ENCODE data around the gene RPS16.

RPS16 gene

DNA sequence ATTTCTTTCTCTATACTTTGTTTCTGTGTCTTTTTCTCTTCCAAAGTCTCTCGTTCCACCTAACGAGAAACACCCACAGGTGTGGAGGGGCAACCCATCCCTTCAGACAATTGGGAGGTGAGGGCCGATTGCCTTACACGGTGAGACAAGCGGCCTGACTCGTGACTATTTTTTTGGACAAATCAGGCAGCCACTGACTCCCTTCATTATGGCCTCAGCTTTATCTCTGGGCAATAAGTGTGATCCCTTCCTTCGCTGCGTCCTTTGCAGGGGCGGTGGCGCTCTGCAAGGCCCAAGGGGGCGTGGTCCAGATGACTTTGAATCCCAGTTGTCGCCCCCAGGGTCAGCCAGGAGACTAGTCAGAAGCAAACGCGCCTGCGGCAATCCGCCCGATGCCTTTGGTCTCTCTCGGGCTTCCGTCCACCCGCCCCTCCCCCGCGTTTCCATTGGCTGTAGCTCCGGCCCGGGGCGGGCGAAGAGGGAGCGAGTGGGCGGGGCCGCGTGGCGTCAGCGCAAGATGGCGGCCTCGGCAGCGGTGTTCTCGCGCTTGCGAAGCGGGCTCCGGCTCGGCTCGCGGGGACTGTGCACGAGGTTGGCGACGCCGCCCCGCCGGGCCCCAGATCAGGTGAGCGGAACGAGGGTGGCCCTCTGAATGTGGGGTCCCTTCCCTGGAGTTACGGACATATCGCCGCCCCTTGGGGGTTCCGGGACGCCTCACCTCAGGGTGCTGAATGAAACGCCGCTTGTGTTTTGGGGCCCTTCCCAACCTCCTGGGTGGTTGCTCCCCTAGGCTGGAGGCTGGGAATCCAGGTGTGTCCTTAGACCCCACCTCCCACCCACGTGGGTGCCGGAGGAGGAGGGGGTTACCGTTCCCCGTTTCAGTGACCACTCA, 44.8 kb upstream of the RPS16 start, which contains the start of gene TIMM50 (continued):
- TF ChIP-seq ZNF76 (tag by site-specific recombination; IDR thresholded peaks at IDR 0.05; ENCODE audit: borderline replicate concordance, low read depth) (peak; percentile 55; the same call in 1 of the 2 replicates), ZNF366 (tag by site-specific recombination; conservative IDR thresholded peaks at IDR 0.05) (peak; percentile 91), MYNN (tag by site-specific recombination; IDR thresholded peaks at IDR 0.05; ENCODE audit: borderline replicate concordance) (no peak), ZFP69B (tag by site-specific recombination; IDR thresholded peaks at IDR 0.05) (peak; percentile 84), ZNF521 (tag by site-specific recombination; IDR thresholded peaks at IDR 0.05) (no peak), ZNF311 (tag by site-specific recombination; IDR thresholded peaks at IDR 0.05; ENCODE audit: borderline replicate concordance) (no peak), ZNF2 (tag by site-specific recombination; IDR thresholded peaks at IDR 0.05) (peak; percentile 64), PRDM1 (tag by site-specific recombination; IDR thresholded peaks at IDR 0.05) (no peak), GLIS2 (tag by site-specific recombination; IDR thresholded peaks at IDR 0.05) (peak; percentile 85), ZNF768 (tag by site-specific recombination; IDR thresholded peaks at IDR 0.05) (no peak), ZFP37 (tag by site-specific recombination; IDR thresholded peaks at IDR 0.05) (peak; percentile 97), ZBTB1 (tag by site-specific recombination; IDR thresholded peaks at IDR 0.05) (no peak; the same call in 1 of the 2 replicates), ZSCAN16 (tag by site-specific recombination; IDR thresholded peaks at IDR 0.05) (no peak; the same call in none of the 2 replicates), KLF1 (tag by site-specific recombination; IDR thresholded peaks at IDR 0.05) (peak; percentile 98), ZSCAN23 (tag by site-specific recombination; IDR thresholded peaks at IDR 0.05) (no peak), YY1 (tag by site-specific recombination; IDR thresholded peaks at IDR 0.05) (peak; percentile 97; the same call in 1 of the 2 replicates), ZNF266 (tag by site-specific recombination; IDR thresholded peaks at IDR 0.05; ENCODE audit: low read depth) (no peak), ZNF19 (tag by site-specific recombination; IDR thresholded peaks at IDR 0.05; ENCODE audit: low read depth) (0 out of 2 replicates have a peak, but pooled peaks have one; percentile 24), ZNF114 (tag by site-specific recombination; IDR thresholded peaks at IDR 0.05) (no peak)
- TF ChIP-seq, protein P1, sequence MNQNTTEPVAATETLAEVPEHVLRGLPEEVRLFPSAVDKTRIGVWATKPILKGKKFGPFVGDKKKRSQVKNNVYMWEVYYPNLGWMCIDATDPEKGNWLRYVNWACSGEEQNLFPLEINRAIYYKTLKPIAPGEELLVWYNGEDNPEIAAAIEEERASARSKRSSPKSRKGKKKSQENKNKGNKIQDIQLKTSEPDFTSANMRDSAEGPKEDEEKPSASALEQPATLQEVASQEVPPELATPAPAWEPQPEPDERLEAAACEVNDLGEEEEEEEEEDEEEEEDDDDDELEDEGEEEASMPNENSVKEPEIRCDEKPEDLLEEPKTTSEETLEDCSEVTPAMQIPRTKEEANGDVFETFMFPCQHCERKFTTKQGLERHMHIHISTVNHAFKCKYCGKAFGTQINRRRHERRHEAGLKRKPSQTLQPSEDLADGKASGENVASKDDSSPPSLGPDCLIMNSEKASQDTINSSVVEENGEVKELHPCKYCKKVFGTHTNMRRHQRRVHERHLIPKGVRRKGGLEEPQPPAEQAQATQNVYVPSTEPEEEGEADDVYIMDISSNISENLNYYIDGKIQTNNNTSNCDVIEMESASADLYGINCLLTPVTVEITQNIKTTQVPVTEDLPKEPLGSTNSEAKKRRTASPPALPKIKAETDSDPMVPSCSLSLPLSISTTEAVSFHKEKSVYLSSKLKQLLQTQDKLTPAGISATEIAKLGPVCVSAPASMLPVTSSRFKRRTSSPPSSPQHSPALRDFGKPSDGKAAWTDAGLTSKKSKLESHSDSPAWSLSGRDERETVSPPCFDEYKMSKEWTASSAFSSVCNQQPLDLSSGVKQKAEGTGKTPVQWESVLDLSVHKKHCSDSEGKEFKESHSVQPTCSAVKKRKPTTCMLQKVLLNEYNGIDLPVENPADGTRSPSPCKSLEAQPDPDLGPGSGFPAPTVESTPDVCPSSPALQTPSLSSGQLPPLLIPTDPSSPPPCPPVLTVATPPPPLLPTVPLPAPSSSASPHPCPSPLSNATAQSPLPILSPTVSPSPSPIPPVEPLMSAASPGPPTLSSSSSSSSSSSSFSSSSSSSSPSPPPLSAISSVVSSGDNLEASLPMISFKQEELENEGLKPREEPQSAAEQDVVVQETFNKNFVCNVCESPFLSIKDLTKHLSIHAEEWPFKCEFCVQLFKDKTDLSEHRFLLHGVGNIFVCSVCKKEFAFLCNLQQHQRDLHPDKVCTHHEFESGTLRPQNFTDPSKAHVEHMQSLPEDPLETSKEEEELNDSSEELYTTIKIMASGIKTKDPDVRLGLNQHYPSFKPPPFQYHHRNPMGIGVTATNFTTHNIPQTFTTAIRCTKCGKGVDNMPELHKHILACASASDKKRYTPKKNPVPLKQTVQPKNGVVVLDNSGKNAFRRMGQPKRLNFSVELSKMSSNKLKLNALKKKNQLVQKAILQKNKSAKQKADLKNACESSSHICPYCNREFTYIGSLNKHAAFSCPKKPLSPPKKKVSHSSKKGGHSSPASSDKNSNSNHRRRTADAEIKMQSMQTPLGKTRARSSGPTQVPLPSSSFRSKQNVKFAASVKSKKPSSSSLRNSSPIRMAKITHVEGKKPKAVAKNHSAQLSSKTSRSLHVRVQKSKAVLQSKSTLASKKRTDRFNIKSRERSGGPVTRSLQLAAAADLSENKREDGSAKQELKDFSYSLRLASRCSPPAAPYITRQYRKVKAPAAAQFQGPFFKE (tag by site-specific recombination; IDR thresholded peaks at IDR 0.05; ENCODE audit: borderline replicate concordance): no peak
- TF ChIP-seq, protein P2, sequence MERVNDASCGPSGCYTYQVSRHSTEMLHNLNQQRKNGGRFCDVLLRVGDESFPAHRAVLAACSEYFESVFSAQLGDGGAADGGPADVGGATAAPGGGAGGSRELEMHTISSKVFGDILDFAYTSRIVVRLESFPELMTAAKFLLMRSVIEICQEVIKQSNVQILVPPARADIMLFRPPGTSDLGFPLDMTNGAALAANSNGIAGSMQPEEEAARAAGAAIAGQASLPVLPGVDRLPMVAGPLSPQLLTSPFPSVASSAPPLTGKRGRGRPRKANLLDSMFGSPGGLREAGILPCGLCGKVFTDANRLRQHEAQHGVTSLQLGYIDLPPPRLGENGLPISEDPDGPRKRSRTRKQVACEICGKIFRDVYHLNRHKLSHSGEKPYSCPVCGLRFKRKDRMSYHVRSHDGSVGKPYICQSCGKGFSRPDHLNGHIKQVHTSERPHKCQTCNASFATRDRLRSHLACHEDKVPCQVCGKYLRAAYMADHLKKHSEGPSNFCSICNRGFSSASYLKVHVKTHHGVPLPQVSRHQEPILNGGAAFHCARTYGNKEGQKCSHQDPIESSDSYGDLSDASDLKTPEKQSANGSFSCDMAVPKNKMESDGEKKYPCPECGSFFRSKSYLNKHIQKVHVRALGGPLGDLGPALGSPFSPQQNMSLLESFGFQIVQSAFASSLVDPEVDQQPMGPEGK (tag by site-specific recombination; IDR thresholded peaks at IDR 0.05): peak; percentile 99
- TF ChIP-seq, protein P3, sequence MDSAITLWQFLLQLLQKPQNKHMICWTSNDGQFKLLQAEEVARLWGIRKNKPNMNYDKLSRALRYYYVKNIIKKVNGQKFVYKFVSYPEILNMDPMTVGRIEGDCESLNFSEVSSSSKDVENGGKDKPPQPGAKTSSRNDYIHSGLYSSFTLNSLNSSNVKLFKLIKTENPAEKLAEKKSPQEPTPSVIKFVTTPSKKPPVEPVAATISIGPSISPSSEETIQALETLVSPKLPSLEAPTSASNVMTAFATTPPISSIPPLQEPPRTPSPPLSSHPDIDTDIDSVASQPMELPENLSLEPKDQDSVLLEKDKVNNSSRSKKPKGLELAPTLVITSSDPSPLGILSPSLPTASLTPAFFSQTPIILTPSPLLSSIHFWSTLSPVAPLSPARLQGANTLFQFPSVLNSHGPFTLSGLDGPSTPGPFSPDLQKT (IDR thresholded peaks at IDR 0.05; ENCODE audit: borderline replicate concordance, low read depth, low read length): no peak
- TF ChIP-seq, protein P4, sequence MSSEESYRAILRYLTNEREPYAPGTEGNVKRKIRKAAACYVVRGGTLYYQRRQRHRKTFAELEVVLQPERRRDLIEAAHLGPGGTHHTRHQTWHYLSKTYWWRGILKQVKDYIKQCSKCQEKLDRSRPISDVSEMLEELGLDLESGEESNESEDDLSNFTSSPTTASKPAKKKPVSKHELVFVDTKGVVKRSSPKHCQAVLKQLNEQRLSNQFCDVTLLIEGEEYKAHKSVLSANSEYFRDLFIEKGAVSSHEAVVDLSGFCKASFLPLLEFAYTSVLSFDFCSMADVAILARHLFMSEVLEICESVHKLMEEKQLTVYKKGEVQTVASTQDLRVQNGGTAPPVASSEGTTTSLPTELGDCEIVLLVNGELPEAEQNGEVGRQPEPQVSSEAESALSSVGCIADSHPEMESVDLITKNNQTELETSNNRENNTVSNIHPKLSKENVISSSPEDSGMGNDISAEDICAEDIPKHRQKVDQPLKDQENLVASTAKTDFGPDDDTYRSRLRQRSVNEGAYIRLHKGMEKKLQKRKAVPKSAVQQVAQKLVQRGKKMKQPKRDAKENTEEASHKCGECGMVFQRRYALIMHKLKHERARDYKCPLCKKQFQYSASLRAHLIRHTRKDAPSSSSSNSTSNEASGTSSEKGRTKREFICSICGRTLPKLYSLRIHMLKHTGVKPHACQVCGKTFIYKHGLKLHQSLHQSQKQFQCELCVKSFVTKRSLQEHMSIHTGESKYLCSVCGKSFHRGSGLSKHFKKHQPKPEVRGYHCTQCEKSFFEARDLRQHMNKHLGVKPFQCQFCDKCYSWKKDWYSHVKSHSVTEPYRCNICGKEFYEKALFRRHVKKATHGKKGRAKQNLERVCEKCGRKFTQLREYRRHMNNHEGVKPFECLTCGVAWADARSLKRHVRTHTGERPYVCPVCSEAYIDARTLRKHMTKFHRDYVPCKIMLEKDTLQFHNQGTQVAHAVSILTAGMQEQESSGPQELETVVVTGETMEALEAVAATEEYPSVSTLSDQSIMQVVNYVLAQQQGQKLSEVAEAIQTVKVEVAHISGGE (tag by site-specific recombination; conservative IDR thresholded peaks at IDR 0.05; ENCODE audit: low read depth): no peak; the same call in none of the 2 replicates
- TF ChIP-seq, protein P5, sequence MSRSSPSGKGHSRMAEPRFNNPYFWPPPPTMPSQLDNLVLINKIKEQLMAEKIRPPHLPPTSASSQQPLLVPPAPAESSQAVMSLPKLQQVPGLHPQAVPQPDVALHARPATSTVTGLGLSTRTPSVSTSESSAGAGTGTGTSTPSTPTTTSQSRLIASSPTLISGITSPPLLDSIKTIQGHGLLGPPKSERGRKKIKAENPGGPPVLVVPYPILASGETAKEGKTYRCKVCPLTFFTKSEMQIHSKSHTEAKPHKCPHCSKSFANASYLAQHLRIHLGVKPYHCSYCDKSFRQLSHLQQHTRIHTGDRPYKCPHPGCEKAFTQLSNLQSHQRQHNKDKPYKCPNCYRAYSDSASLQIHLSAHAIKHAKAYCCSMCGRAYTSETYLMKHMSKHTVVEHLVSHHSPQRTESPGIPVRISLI (tag by site-specific recombination; IDR thresholded peaks at IDR 0.05): peak; percentile 88
